ENCODE data around the gene FARP1.

- TF ChIP-seq REST (IDR thresholded peaks at IDR 0.05; ENCODE audit: insufficient read depth in 1 of 2, low read depth in 2 of 2, low read length in 2 of 2) (no peak), POLR2AphosphoS5 (IDR thresholded peaks at IDR 0.05; ENCODE audit: low read depth, low read length) (no peak), TAF1 (IDR thresholded peaks at IDR 0.05; ENCODE audit: borderline replicate concordance, insufficient read depth, low read length) (no peak), SIN3A (IDR thresholded peaks at IDR 0.05; ENCODE audit: borderline replicate concordance, insufficient read depth, low read length) (no peak)
These were observed 85.9 kb downstream of the FARP1 start for GRCh38 chr13:98228661-98229341.

All from PFSK-1 (cell line).